Transverse colon (tissue), 4 donors: ENCODE measurements around the gene THAP7. TPM values are rescaled to one million over a fixed set of nuclear protein-coding genes. Genes with fewer than 3 reads are reported as not detected.

Source experiments
- DNase-seq: peaks from one replicate; pipeline ENCODE4 v3.0.0-alpha.2; 2019
- H3K27ac ChIP-seq, 4 donors: fragments of 200-600 bp; sonication (generic); 2 replicates each; pipeline ENCODE4 v1.5.1; 2016 to 2018; ENCODE audit warnings: inconsistent platforms in 4 of 4
- H3K27me3 ChIP-seq: fragments of 200-600 bp; sonication (generic); 2 replicates; pipeline ENCODE4 v1.5.1; 2017; ENCODE audit warnings: inconsistent platforms
- H3K36me3 ChIP-seq, 4 donors: fragments of 200-600 bp; sonication (generic); 2 replicates each; pipeline ENCODE4 v1.5.1; 2017 to 2019; ENCODE audit warnings: inconsistent platforms in 4 of 4
- H3K4me1 ChIP-seq, 4 donors: fragments of 200-600 bp; sonication (generic); 2 replicates each; pipeline ENCODE4 v1.5.1; 2017 to 2020; ENCODE audit warnings: inconsistent platforms in 4 of 4
- H3K4me3 ChIP-seq, 4 donors: fragments of 200-600 bp; sonication (generic); 1 replicate in 1 of 4; 2 replicates in 3 of 4; pipeline versions ENCODE4 v1.5.1 to v1.6.1; 2017 to 2019; ENCODE audit warnings: inconsistent platforms in 4 of 4
- H3K9me3 ChIP-seq, 2 donors: fragments of 200-600 bp; sonication (generic); 2 replicates each; pipeline ENCODE4 v1.5.1; 2017 to 2019; ENCODE audit warnings: inconsistent platforms in 2 of 2
- EP300 ChIP-seq: sonication (generic); formaldehyde crosslinking; IDR thresholded peaks from one replicate; pipeline ENCODE4 v1.6.1; 2017; ENCODE audit warnings: antibody characterized with exemption, low read depth
- POLR2A ChIP-seq: fragments of 450-650 bp; IDR thresholded peaks from one replicate; pipeline ENCODE4 v1.6.1; 2016; ENCODE audit warnings: antibody characterized with exemption, mild to moderate bottlenecking, moderate library complexity
- POLR2AphosphoS5 ChIP-seq, 3 donors: sonication (generic); formaldehyde crosslinking; IDR thresholded peaks; one replicate each; pipeline ENCODE4 v1.6.1; 2016; ENCODE audit warnings: antibody characterized with exemption in 3 of 3
- WGBS, 2 donors: methylation state at CpG; one replicate each; pipeline ENCODE4 v1.1.5; 2018; ENCODE audit warnings: low coverage in 1 of 2; 5-methylcytosine and 5-hydroxymethylcytosine counted together
- in situ Hi-C, 4 donors: fragments of 200-750 bp; cut with MboI; loops; one replicate each; pipeline versions ENCODE4 v1.15.0 to v1.15.1; 2017; ENCODE audit warnings: low sequenced_read_pairs in 3 of 4, low pct_ligation_motif_present in 1 of 4, low pct_unique_long_range_greater_than_20kb in 1 of 4
- intact Hi-C: fragments of 100-400 bp; cut with DNase I; formaldehyde crosslinking; loops from one replicate; pipeline ENCODE4 v1.15.1; 2023; ENCODE audit warnings: low total_unique reads
- total RNA-seq, 4 donors: library from RNA; depleted of rRNA; stranded (reverse); fragments of >200 nt; gene quantifications; one replicate each; pipeline ENCODE4 v1.1.0, GENCODE V29; 2016
- TF ChIP-seq, protein P1 (sequence below), 5 experiments: fragments of 200-600 bp in 3 of 5; fragments of 450-650 bp in 2 of 5; sonication (generic) in 3 of 5; IDR thresholded peaks; 1 replicate in 2 of 5; 2 replicates in 3 of 5; pipeline ENCODE4 v1.5.1; 2016 to 2017; ENCODE audit warnings: antibody characterized with exemption in 5 of 5, inconsistent platforms in 3 of 5, mild to moderate bottlenecking in 2 of 5, moderate library complexity in 1 of 5

Gene THAP7
- total RNA-seq, 4 donors from 2014 or later = 27.0 to 51.5 (median 32.7) TPM

DNA sequence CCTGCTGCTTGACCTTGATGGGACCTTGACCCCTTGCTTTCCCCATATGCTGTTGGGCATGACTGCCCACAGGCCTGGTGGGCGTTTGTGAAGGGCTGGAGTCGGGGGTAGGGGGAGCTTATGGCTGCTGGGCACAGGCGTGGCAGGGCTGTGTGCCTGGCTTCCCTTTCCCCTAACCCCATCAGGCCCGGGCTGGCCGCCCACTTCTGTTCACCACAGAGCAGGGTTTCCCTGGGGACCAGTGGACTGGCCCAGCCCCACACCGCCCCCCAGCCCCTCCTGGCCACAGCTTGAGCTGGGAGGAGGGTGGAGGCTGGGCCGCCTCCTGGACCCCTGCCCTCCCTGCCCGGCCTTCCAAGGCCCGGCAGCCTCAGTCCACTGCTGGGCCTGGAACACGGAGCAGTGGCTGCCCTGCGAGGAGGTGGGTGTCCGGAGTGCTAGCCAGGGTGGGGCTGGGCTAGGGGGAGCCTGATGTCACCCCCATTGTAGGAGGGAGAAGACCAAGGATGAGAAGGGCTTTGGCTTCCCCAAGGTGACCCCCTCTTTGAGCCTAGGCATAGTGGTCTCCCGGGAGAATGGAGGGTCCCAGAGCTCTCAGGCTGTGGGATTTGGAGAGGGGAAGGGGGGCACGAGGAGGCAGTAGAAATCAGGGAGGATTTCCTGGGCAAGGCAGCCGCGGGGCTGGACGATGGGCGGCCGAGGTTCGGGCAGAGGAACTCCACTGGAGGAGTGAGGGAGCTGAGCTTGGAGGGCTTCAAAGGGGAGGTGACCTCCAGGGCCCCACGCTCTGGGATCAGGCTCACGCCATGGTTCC, 34.8 kb downstream of the THAP7 start, which contains the start of gene AIFM3:
Gene AIFM3 (plus strand): TSS at position 373 of the 814 bp plus-strand sequence. CDS start 690 bp downstream, outside the sequence.
- Histone ChIP-seq H3K36me3 (no peaks in the 10 kb centered on the region), H3K27ac (peak within 1 kb of the TSS; percentile 84 to 94 (median 91)), H3K4me1 (peaks cover 10 to 46% (median 44%) of the 10 kb centered on the region in 4 donors), H3K4me3 (peak within 1 kb of the TSS in 1 of 4 donors; percentile 3), H3K27me3 (peaks cover 14% of the 10 kb centered on the region), H3K9me3 (no peaks in the 10 kb centered on the region)
- in situ Hi-C loops = loop anchor here in 1 of 4 donors (25.0 kb wide), 1 partner anchor 95 kb away; no protein-coding TSS in a partner anchor
- DNase-seq = no peak
- intact Hi-C loops = no loop called here
- 55% methylated on average over 18 of the region's 22 CpGs; no CpG with 5 or more reads in 1 of the 2 donors for WGBS, 2 donors
- TF ChIP-seq POLR2AphosphoS5 (IDR thresholded peaks at IDR 0.05) = no peak
- TF ChIP-seq EP300 = no peak
- no peak for TF ChIP-seq POLR2A
- TF ChIP-seq, protein P1, sequence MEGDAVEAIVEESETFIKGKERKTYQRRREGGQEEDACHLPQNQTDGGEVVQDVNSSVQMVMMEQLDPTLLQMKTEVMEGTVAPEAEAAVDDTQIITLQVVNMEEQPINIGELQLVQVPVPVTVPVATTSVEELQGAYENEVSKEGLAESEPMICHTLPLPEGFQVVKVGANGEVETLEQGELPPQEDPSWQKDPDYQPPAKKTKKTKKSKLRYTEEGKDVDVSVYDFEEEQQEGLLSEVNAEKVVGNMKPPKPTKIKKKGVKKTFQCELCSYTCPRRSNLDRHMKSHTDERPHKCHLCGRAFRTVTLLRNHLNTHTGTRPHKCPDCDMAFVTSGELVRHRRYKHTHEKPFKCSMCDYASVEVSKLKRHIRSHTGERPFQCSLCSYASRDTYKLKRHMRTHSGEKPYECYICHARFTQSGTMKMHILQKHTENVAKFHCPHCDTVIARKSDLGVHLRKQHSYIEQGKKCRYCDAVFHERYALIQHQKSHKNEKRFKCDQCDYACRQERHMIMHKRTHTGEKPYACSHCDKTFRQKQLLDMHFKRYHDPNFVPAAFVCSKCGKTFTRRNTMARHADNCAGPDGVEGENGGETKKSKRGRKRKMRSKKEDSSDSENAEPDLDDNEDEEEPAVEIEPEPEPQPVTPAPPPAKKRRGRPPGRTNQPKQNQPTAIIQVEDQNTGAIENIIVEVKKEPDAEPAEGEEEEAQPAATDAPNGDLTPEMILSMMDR (IDR thresholded peaks at IDR 0.05) = no peak

DNA sequence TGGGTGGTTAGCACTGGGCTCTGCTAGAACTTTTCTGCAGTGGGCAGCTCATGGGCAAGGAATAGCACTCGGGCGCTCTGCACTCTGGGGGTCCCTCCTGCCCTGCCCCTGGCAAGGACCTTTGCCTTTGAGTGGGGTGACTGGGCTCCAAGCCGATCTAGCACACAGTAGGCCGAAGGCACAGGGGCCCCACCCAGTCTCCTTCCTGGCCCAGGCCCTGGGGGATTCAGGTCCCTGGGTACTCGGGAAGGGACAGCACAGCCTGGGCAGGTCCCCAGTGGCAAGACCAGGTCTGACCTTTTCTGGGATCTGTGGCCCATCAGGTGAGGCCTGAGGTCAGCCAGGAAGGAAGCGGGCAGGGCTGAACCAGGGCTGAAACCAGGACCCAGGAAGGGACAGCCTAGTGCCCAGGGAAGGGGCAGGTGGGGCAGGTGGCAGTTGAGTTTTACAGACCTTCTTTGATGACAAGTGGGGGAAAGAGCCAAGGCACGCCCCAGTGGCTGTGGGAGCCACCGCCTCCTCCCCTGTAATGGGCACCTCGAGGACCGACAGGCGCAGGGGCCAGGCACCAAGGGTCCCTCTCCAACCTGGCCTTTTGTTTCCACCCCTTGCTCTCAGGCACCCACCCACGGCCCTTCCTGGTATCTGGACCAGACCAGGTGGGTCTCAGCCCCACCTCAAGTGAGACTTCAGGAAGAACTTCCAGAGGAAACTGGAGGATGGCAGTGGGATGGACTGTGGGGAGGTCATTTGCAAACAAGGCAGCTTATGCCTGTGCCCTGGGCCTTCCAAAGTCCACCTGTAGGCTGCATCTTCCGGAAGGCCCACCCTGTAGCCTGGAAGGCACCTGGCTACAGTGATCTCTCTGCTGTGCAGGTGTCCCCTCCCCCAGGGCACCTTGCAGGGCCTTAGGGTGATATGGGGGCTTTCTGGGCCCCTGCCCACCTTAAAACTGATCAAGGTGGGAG, 35.7 kb downstream of the THAP7 start:
- Histone ChIP-seq H3K27me3 (peaks cover 14% of the 10 kb centered on the region), H3K4me1 (peaks cover 10 to 50% (median 46%) of the 10 kb centered on the region in 4 donors), H3K36me3 (no peaks in the 10 kb centered on the region), H3K4me3 (peak overlapping the region in 3 of 4 donors; percentile 52 to 62 (median 55)), H3K27ac (peak overlapping the region; percentile 84 to 94 (median 91)), H3K9me3 (no peaks in the 10 kb centered on the region)
- 40% methylated on average over 10 of the region's 13 CpGs; no CpG with 5 or more reads in 1 of the 2 donors for WGBS, 2 donors
- in situ Hi-C loops = loop anchor here in 1 of 4 donors (25.0 kb wide), 1 partner anchor 96 kb away; no protein-coding TSS in a partner anchor
- intact Hi-C loops = no loop called here
- peak; percentile 85 for DNase-seq
- TF ChIP-seq POLR2AphosphoS5 (IDR thresholded peaks at IDR 0.05) = peak in 2 of 3 donors; percentile 30 to 51
- TF ChIP-seq, protein P1 (IDR thresholded peaks at IDR 0.05) = peak in 1 of 5 experiments; percentile 22
- peak; percentile 43 for TF ChIP-seq POLR2A
- peak; percentile 63 for TF ChIP-seq EP300

DNA sequence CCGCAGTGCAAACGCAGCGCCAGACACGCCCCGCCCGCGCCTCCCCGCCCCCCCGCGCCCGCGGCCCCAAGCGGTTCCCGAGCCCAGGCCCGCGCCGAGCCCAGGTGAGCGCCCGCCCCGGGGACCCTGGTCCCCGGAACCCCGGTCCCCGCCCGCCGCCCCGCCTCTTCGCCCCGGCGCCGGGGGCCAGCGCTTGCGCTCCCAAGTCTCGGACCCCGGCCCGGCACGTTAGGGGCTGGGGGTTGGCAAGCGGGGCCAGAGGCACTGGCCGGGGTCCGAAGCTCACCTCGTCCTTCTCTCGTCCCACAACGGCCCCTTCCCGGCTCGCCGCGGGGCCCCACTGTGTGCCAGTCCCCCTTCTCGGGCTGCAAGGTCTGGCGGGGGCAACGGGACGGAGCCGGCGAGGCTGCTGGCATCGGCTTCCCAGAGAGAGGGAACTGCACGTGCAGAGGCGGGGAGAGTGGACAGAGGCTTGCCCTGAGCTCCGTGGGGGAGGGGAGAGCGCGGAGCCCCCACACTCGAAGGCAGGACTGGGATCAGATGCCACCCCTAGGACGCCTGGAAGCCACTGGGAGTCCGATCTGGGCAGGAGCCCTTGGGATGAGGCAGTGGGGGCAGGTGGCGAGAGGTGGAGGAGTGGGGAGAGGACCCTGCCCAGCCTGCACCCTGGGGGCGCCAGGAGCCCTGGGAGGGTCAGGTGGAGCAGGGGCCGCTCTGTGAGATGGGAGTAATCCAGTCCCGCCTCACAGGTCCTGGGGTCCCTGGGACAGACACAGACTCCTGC, 36.6 kb downstream of the THAP7 start:
- peaks cover 10 to 50% (median 46%) of the 10 kb centered on the region in 4 donors for H3K4me1 ChIP-seq
- WGBS, 2 donors = 14% methylated on average over 27 of the region's 65 CpGs; no CpG with 5 or more reads in 1 of the 2 donors
- TF ChIP-seq EP300 (no peak), POLR2AphosphoS5 (IDR thresholded peaks at IDR 0.05) (no peak), POLR2A (no peak)
- TF ChIP-seq, protein P1 (IDR thresholded peaks at IDR 0.05) = peak in 1 of 5 experiments; percentile 5
- peak overlapping the region; percentile 13 to 62 (median 54) for H3K4me3 ChIP-seq
- DNase-seq = peak; percentile 51
- H3K36me3 ChIP-seq = no peaks in the 10 kb centered on the region
- H3K27ac ChIP-seq = peak overlapping the region; percentile 84 to 94 (median 91)
- in situ Hi-C loops = loop anchor here in 1 of 4 donors (25.0 kb wide), 1 partner anchor 97 kb away; no protein-coding TSS in a partner anchor
- H3K27me3 ChIP-seq = peaks cover 14% of the 10 kb centered on the region
- no peaks in the 10 kb centered on the region for H3K9me3 ChIP-seq
- intact Hi-C loops = no loop called here
